GM19025 (cell line): ENCODE measurements around the gene KLHL42.
"Not testable (repeated sequence)": the region's sequence is repeated elsewhere in the genome, so short reads cannot be mapped to it uniquely, and the experiment has no call there.

Source experiments
- ATAC-seq: cut with Tn5 transposase; IDR thresholded peaks from one replicate; pipeline ENCODE4 v1.9.1; 2021; ENCODE audit warnings: mild to moderate bottlenecking, low read depth, moderate library complexity; ENCODE audit not compliant: unreplicated experiment

The KLHL42 gene

GRCh38 chr12:27779920-27780611 lies at the start of gene KLHL42, which contains the start of gene MANSC4:
KLHL42 (plus strand) TSS chr12:27780233; CDS start chr12:27780331, 98 bp downstream.
MANSC4 (minus strand) TSS chr12:27780236; CDS start chr12:27771276, 8,960 bp downstream.
- ATAC-seq, result peak; percentile 73

- ATAC-seq, result no peak
Observed at GRCh38 chr12:27732281-27732680, 47.8 kb upstream of the KLHL42 start.

GRCh38 chr12:27733052-27733656 lies 46.9 kb upstream of the KLHL42 start:
- no peak for ATAC-seq

GRCh38 chr12:27733791-27734190 lies 46.2 kb upstream of the KLHL42 start:
- ATAC-seq, result no peak

- not testable (repeated sequence) for ATAC-seq
Observed at GRCh38 chr12:27734321-27734720, 45.7 kb upstream of the KLHL42 start.

GRCh38 chr12:27743601-27744000 lies 36.4 kb upstream of the KLHL42 start:
- ATAC-seq, result no peak

- not testable (repeated sequence) for ATAC-seq
Observed at GRCh38 chr12:27745734-27746133, 34.3 kb upstream of the KLHL42 start.

GRCh38 chr12:27747111-27747820 lies 32.8 kb upstream of the KLHL42 start:
- ATAC-seq, result no peak

- no peak for ATAC-seq
Observed at GRCh38 chr12:27751386-27752047, 28.5 kb upstream of the KLHL42 start.

GRCh38 chr12:27754795-27755194 lies 25.2 kb upstream of the KLHL42 start:
- ATAC-seq, result no peak

GRCh38 chr12:27756670-27757195 lies 23.3 kb upstream of the KLHL42 start:
- ATAC-seq, result no peak

GRCh38 chr12:27762757-27763156 lies 17.3 kb upstream of the KLHL42 start:
- no peak for ATAC-seq

GRCh38 chr12:27766587-27766986 lies 13.4 kb upstream of the KLHL42 start:
- no peak for ATAC-seq

- ATAC-seq, result no peak
Observed at GRCh38 chr12:27769142-27769673, 10.8 kb upstream of the KLHL42 start.

- no peak for ATAC-seq
Observed at GRCh38 chr12:27771481-27772327, 8.3 kb upstream of the KLHL42 start.

GRCh38 chr12:27772328-27773049 lies 7.5 kb upstream of the KLHL42 start:
- no peak for ATAC-seq

- ATAC-seq, result no peak
Observed at GRCh38 chr12:27777141-27777540, 2.9 kb upstream of the KLHL42 start.

- ATAC-seq, result no peak
Observed at GRCh38 chr12:27778206-27778605, 1.8 kb upstream of the KLHL42 start.

GRCh38 chr12:27779416-27779919 lies 565 bp upstream of the KLHL42 start:
- ATAC-seq, result peak; percentile 11
